Neural cell (in vitro differentiated cells): ENCODE measurements around the gene COL4A1.

Source experiments
- CTCF ChIP-seq: fragments of 450-650 bp; IDR thresholded peaks from 2 replicates; pipeline ENCODE4 v1.5.1; 2014; ENCODE audit warnings: antibody characterized with exemption, mild to moderate bottlenecking, moderate library complexity; ENCODE audit not compliant: poor library complexity, severe bottlenecking
- EP300 ChIP-seq: fragments of 450-650 bp; conservative IDR thresholded peaks from 2 replicates; pipeline ENCODE4 v1.6.1; 2014; ENCODE audit warnings: antibody characterized with exemption, mild to moderate bottlenecking, moderate library complexity; ENCODE audit not compliant: poor library complexity, severe bottlenecking
- EZH2 ChIP-seq: fragments of 200-600, 300-800 bp; shearing (Covaris generic), sonication (generic); IDR thresholded peaks from 2 replicates; pipeline ENCODE4 v1.6.1; 2014; ENCODE audit warnings: antibody characterized with exemption, low read length, borderline replicate concordance, mild to moderate bottlenecking; ENCODE audit not compliant: insufficient read depth, poor library complexity, severe bottlenecking
- MXI1 ChIP-seq: fragments of 450-650 bp; conservative IDR thresholded peaks from 2 replicates; pipeline ENCODE4 v1.6.1; 2014; ENCODE audit warnings: antibody characterized with exemption, mild to moderate bottlenecking; ENCODE audit not compliant: poor library complexity, severe bottlenecking
- POLR2AphosphoS5 ChIP-seq: IDR thresholded peaks from 2 replicates; pipeline ENCODE4 v1.6.1; 2012
- RAD21 ChIP-seq: fragments of 450-650 bp; conservative IDR thresholded peaks from 2 replicates; pipeline ENCODE4 v1.6.1; 2014; ENCODE audit warnings: antibody characterized with exemption, mild to moderate bottlenecking, moderate library complexity
- REST ChIP-seq: IDR thresholded peaks from 2 replicates; pipeline ENCODE4 v1.6.1; 2012; ENCODE audit warnings: borderline replicate concordance
- SMC3 ChIP-seq: fragments of 450-650 bp; conservative IDR thresholded peaks from 2 replicates; pipeline ENCODE4 v1.6.1; 2014; ENCODE audit warnings: antibody characterized with exemption, mild to moderate bottlenecking, moderate library complexity; ENCODE audit not compliant: poor library complexity
- TAF1 ChIP-seq: IDR thresholded peaks from 2 replicates; pipeline ENCODE4 v1.6.1; 2012; ENCODE audit warnings: low read depth

- TF ChIP-seq TAF1 (no peak), SMC3 (no peak), CTCF (no peak), REST (no peak), RAD21 (no peak), EP300 (no peak), POLR2AphosphoS5 (no peak), MXI1 (no peak), EZH2 (no peak)
Observed at GRCh38 chr13:110317496-110318195, 10.7 kb upstream of the COL4A1 start.
